Thoracic aorta (tissue), 2 donors: ENCODE results near the gene GATAD2A. TPM values are rescaled to one million over a fixed set of nuclear protein-coding genes. Genes with fewer than 3 reads are reported as not detected.

Source experiments
- ATAC-seq: fragments of 150-250 bp; one replicate; pipeline ENCODE4 v1.8.0; 2017; ENCODE audit warnings: low read depth; ENCODE audit not compliant: insufficient number of reproducible peaks, low FRiP score
- DNase-seq: peaks from one replicate; pipeline ENCODE4 v3.0.0-alpha.2; 2020; ENCODE audit warnings: low spot score
- H3K27ac ChIP-seq, 2 donors: fragments of 200-600 bp; sonication (generic); 1 replicate in 1 of 2; 2 replicates in 1 of 2; pipeline ENCODE4 v1.5.1; 2016; ENCODE audit warnings: mild to moderate bottlenecking in 2 of 2, moderate library complexity in 2 of 2
- H3K27me3 ChIP-seq: fragments of 200-600 bp; sonication (generic); replicated peaks from 2 replicates; pipeline ENCODE4 v1.6.0; 2016; ENCODE audit warnings: mild to moderate bottlenecking; ENCODE audit not compliant: insufficient read depth
- H3K36me3 ChIP-seq: fragments of 200-600 bp; sonication (generic); one replicate; pipeline ENCODE4 v1.5.1; 2016
- H3K4me1 ChIP-seq, 2 donors: fragments of 200-600 bp; sonication (generic); 1 replicate in 1 of 2; 2 replicates in 1 of 2; pipeline versions ENCODE4 v1.5.1 to v1.6.0; 2016; ENCODE audit warnings: low read depth in 2 of 2, mild to moderate bottlenecking in 1 of 2; ENCODE audit not compliant: control insufficient read depth in 1 of 2
- H3K4me3 ChIP-seq: fragments of 200-600 bp; sonication (generic); 2 replicates; pipeline ENCODE4 v1.5.1; 2016; ENCODE audit warnings: mild to moderate bottlenecking
- H3K9me3 ChIP-seq: fragments of 200-600 bp; sonication (generic); 2 replicates; pipeline ENCODE4 v1.5.1; 2016
- total RNA-seq, 2 donors: library from RNA; depleted of rRNA; stranded (reverse); fragments of >200 nt; gene quantifications; one replicate each; pipeline versions ENCODE4 v1.1.0 to v1.2.3, GENCODE V29; 2016
- TF ChIP-seq, protein P1 (sequence below): fragments of 200-600 bp; sonication (generic); IDR thresholded peaks from one replicate; pipeline ENCODE4 v1.5.1; 2019; ENCODE audit warnings: antibody characterized with exemption

The GATAD2A gene
- total RNA-seq, 2 donors from 2014 or later, result 55.9 to 79.1 TPM

DNA sequence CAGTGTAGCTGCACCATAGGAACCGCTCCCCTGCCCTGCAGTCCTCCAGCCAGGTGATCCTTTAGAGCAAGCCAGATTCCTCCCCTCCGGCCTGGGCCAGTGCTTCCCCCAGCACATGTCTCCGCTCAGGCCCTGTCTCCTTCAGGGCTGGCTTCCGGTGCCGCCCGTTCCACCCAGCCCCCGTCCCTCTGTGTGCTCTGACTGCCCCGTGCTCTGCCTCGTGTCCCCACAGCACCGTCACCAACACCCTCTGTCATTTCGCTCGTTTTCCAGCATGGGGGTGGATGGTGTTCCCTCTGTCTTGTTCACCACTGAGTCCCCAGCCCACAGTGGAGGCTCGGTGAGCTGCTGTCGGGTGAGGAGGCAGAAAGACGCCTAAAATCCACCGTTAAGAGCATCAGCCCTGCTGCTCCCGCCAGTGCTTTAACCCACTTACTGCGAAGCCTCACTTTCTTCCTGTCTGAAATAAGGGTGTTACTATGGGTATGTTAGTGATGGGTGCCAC, 55.3 kb downstream of the GATAD2A start:
- peak overlapping the region; percentile 65 for H3K4me3 ChIP-seq
- H3K4me1 ChIP-seq, result peaks cover 61 to 72% of the 10 kb centered on the region in 2 donors
- peak; percentile 53 for ATAC-seq
- H3K27me3 ChIP-seq, result no peaks in the 10 kb centered on the region
- DNase-seq, result no peak
- peaks cover under 1% of the 10 kb centered on the region for H3K36me3 ChIP-seq
- peak overlapping the region; percentile 76 to 82 for H3K27ac ChIP-seq
- TF ChIP-seq, protein P1, sequence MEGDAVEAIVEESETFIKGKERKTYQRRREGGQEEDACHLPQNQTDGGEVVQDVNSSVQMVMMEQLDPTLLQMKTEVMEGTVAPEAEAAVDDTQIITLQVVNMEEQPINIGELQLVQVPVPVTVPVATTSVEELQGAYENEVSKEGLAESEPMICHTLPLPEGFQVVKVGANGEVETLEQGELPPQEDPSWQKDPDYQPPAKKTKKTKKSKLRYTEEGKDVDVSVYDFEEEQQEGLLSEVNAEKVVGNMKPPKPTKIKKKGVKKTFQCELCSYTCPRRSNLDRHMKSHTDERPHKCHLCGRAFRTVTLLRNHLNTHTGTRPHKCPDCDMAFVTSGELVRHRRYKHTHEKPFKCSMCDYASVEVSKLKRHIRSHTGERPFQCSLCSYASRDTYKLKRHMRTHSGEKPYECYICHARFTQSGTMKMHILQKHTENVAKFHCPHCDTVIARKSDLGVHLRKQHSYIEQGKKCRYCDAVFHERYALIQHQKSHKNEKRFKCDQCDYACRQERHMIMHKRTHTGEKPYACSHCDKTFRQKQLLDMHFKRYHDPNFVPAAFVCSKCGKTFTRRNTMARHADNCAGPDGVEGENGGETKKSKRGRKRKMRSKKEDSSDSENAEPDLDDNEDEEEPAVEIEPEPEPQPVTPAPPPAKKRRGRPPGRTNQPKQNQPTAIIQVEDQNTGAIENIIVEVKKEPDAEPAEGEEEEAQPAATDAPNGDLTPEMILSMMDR, result no peak
- no peaks in the 10 kb centered on the region for H3K9me3 ChIP-seq

DNA sequence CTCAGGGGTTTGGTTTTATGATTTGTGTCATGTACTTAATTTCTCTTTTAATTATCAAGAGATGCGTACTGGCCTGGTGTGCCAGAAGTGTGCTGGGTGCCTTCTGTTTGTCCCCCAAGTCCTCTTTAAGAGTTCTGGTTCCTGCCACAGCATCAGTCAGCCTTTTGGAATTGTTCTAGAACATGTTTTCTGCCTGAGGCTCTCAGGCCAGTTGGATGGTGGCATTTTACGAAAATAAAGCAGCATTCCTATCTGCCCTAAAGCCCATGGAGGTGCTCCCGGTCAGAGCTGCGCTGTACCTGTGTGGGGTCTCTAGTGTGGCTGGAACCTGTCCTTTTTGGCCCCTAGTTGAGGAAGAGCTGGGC, 55.8 kb downstream of the GATAD2A start:
- peak overlapping the region; percentile 65 for H3K4me3 ChIP-seq
- peaks cover 61 to 72% of the 10 kb centered on the region in 2 donors for H3K4me1 ChIP-seq

DNA sequence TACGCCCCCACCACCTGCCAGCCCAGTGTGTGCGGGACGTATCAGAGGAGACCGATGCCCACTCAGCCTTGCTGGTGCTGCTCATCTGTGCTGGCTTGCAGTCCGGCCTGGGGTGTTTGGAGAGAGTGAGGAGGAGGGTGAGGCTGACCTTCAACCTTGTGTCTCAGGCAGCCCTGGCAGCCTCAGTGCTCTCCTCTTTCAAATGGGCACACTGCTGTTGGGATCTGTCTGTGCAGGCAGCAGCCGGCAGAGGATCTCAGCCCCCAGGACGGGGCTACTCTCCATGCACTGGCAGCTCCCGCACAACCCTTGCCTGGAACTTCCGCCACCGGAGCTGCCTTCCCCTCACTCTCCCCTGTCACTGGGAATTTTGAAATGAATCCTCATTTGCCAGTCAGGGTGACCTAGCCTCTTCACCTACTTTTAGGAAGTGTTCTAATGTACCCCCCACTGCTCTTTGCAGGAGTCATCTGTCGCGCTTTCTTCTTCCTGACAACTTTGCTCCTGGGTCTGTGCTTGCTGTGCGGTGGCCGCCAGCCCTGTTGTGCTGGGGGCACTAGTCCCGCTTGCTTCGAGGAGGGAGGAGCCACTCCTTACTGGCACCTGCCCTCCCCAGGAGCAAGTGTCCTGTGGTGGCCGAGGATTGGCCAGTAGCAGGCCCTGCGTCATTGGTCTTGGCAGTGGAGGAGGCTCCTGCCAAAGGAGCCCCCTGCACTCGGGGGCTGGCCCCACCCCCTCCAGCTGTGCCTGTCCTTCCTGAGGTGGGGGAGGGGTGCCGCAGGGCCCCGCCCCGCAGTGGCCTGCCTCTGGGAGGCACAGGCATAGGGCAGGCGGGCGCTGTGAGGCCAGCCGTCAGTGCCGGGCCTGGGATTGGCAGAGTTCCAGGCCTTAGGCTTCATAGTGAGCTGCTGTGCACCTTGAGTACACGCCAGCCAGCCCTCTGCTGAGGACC, 56.5 kb downstream of the GATAD2A start:
- H3K4me3 ChIP-seq, result peak overlapping the region; percentile 65
- peak overlapping the region; percentile 76 to 82 for H3K27ac ChIP-seq
- DNase-seq (no peak), ATAC-seq (no peak)
- no peaks in the 10 kb centered on the region for H3K27me3 ChIP-seq
- peaks cover 61 to 72% of the 10 kb centered on the region in 2 donors for H3K4me1 ChIP-seq
- TF ChIP-seq, protein P1, result no peak
- no peaks in the 10 kb centered on the region for H3K9me3 ChIP-seq
- peaks cover 11% of the 10 kb centered on the region for H3K36me3 ChIP-seq

More for the DNA sequence above, 55.8 kb downstream of the GATAD2A start:
- DNase-seq (no peak), ATAC-seq (no peak)
- Histone ChIP-seq H3K27ac (peak overlapping the region; percentile 76 to 82), H3K27me3 (no peaks in the 10 kb centered on the region), H3K36me3 (peaks cover 5% of the 10 kb centered on the region), H3K9me3 (no peaks in the 10 kb centered on the region)
- TF ChIP-seq, protein P1, result no peak

- ATAC-seq (no peak), DNase-seq (no peak)
- Histone ChIP-seq H3K27me3 (no peaks in the 10 kb centered on the region), H3K36me3 (peaks cover 11% of the 10 kb centered on the region), H3K4me1 (peaks cover 55 to 62% of the 10 kb centered on the region in 2 donors), H3K9me3 (peaks cover 9% of the 10 kb centered on the region), H3K4me3 (peak overlapping the region; percentile 40), H3K27ac (peak overlapping the region; percentile 2 to 82)
- TF ChIP-seq, protein P1, result no peak
Measured at GRCh38 chr19:19463348-19464117, 58.1 kb downstream of the GATAD2A start.
